HG03196 (cell line): ENCODE results near the gene RNF113B.

Experiments used
- ATAC-seq: cut with Tn5 transposase; IDR thresholded peaks from one replicate; pipeline ENCODE4 v1.9.1; 2021; ENCODE audit not compliant: unreplicated experiment

RNF113B gene

DNA sequence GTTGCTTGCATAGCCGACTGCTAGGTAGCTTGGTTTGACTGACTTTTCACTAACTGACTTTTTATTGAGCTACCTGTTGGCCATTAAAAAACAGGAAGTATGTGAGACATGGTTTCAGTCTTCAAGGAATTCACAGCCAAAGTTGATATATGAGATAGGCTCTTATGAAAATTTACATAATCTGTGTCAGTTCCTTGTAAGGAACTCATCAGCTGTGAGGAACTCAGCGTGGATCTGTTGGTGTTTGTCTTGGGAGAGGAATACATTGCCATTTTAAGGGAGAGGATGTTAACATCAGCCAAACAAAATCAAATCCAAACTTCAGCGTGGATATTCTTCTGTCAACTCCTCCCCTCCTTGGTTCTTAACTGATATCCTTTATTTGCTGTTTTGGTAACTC is 2.0 kb downstream of the RNF113B start:
- ATAC-seq, result no peak

GRCh38 chr13:98174307-98174706 is 2.8 kb downstream of the RNF113B start:
- no peak for ATAC-seq

DNA sequence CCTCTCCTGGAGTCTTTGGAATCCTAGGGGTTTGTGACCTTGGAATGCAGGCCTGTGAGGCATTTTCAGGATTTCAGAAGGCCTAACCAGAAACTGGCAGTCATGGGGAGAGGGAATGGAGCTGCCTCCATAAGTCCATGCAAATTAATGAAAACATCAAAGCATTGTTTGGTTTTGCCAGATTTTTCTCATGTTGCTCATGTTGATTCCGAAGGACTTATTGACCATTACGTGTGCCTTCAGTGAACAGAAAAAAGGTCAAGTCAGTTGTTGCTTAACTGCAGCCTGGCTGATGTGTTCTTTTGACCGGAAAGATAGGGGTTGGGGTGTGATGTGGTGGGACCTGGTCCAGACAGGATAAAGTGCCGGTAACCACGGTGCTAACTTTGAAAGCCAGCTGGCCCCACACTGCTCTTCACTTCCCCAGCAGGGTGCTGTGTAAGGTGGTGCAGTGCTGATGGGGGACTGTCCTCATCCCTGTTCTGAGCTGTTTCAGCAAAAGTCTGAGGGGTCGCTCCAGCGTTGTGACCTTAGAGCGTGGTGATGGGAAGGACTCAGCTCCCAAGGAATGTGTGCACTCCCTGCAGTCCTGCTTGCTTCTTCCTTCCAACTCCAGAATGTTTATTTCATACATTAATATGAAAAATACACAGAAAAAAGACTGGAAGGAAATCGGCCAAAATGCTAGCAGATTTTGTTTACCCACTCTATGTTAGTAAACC is 3.5 kb downstream of the RNF113B start:
- no peak for ATAC-seq

DNA sequence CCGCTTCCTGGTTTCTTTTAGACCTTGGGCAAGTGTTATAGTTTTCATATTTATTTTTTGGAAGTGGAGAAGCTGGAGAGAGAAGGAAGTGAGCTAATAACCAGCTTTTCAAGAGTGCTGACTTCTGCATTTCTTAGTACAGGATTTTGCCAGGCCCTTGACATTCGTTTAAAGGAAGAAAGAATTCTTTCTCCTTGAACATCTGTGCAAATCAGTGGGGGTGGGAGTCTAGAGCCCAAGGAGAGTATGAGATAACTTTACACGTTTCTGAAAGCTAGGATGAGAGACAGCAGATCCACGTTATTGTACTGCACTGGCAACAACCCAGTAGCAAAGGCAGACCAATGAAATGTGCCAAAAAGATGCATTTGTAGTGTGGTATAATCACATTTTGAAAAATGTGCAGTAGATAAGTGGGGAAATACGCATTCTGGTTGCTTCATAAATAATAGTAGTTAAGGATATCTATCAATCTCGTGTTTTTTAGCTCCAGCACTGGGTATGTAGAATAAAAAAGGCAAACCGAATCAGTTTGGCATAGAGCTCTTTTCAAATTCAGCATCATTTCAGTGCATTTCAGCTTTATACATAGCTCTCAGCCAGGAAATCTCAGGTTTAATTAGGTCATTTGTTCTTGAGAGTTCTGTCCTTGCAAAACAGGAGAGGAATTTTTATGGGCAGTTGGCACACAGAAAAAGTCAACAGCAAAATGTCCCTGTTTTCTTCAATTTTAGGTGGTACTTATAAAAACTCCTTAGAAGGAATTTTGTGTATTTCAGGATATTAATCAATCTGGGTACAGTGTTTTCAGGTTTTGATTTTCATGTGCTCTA is 4.3 kb downstream of the RNF113B start:
- ATAC-seq, result no peak

- ATAC-seq, result no peak
Measured at GRCh38 chr13:98171900-98172589, 5.0 kb downstream of the RNF113B start.

- ATAC-seq, result no peak
Measured at GRCh38 chr13:98169331-98169730, 7.7 kb downstream of the RNF113B start.

GRCh38 chr13:98162935-98163334 is 14.1 kb downstream of the RNF113B start:
- no peak for ATAC-seq

DNA sequence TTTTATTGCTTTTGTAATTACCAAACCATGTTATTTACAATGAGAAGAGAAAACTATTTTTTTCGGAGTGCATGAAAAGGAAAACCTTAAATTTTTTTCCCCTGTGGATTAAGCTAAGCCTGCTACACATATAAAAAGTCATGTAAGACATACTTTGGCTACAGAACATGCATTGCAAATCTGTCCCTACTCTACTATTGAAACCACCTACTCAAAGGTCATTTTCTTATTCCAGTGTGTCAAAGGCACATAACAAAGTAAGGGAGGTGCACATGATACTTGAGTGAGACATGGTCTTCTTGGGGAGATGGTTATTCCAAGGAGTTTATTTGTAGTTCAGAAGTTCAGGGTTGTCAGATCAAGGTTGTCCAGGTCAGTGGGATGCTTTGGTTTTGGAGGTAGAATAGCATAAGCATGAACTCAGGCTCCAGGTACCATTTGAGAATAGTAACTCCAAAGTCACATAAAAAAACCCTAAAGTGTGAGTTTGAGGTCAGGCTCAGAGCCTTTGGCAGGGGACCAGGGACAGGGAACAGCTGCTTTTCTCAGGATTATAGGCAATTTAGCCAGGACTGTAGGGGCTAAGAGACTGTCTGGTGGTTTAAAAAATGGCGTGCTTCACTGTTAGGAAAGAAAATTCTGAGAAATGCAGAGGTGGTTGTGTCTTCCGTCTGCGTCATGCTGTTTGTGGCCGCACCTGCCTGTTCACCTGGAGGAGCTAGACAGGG is 18.7 kb downstream of the RNF113B start:
- no peak for ATAC-seq

GRCh38 chr13:98157609-98158008 is 19.5 kb downstream of the RNF113B start:
- no peak for ATAC-seq

DNA sequence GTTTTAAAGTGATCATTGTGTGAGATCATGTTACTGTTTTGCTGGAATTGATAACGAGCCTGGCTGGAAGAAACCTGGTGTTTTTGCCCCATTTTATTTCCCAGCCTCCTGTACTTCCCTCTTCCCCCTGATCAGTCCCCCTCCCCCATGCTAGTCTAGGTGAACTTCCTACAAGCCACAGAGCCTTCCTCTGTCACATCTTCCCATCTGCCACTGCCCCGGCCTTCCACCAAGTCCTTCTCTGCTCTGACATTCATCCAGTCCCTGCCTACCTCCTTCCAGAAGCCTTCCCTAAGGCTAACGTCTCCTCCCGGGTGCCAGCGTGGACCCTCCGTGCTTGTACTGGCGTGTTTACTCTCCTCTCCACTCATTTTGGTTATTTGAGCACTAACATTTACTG is 19.9 kb downstream of the RNF113B start:
- ATAC-seq, result no peak

DNA sequence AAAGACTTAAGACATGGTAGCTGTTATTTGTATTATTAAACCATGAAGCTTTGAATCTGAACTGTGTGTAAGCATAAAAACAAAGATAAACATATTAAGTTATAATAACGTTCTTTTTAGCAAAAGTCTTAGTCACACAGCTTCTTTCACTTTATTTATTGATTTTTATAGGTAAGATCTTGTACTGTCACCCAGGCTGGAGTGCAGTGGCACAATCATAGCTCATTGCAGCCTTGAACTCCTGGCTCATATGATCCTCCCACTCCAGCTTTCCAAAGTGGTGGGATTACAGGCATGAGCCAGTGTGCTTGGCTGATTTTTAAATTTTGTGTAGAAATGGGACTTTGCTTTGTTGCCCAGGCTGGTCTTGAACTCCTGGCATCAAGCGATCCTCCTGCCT is 20.8 kb downstream of the RNF113B start:
- no peak for ATAC-seq

GRCh38 chr13:98155475-98156109 is 21.5 kb downstream of the RNF113B start:
- ATAC-seq, result no peak

DNA sequence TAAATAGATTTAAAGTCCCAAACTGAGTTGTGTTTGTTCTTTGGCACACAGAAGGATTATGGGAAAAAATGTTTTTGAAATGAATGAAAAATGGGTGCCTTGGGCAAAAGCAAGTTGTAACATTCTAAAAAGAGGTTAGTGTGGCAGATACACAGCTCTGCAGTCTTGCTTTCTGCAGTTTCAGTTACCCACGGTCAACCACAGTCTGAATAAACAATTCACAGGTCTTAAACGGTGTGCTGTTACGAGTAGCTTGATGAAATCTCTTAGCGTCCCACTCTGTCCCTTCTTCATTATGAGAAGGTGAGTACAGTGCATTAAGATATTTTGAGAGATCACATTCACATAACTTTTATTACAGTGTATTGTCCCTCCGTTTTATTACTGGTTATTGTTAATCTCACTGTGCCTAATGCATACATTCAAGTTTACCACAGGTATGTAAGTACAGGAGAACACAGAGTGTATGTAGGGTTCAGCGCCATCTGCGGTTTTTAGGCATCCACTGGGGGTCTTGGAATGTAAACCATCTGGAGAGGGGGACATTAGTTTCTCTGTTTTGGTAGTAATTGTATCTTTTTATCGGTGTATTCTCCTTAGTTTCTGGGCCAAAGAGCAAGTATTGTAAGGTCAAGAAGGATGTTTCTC is 26.1 kb downstream of the RNF113B start:
- no peak for ATAC-seq

DNA sequence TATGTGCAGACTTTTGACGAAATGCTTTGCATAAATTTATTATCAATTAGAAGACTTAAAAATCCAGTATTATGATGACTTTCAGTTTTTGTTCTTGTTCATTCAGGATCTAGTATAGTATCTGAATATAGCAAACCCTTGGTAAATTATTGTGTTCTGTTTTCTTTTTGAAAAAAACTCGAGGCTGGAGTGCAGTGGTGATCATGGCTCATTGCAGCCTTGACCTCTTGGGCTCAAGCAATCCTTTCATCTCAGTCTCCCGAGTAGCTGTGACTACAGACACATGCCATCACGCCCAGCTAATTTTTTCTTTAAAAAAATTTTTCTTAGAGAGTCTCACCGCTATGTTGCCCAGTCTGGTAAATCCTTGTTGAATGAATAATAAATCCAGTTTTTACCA is 29.5 kb downstream of the RNF113B start:
- ATAC-seq, result no peak

- no peak for ATAC-seq
Measured at GRCh38 chr13:98144801-98145350, 32.2 kb downstream of the RNF113B start.

GRCh38 chr13:98144027-98144741 is 32.9 kb downstream of the RNF113B start:
- ATAC-seq, result no peak

DNA sequence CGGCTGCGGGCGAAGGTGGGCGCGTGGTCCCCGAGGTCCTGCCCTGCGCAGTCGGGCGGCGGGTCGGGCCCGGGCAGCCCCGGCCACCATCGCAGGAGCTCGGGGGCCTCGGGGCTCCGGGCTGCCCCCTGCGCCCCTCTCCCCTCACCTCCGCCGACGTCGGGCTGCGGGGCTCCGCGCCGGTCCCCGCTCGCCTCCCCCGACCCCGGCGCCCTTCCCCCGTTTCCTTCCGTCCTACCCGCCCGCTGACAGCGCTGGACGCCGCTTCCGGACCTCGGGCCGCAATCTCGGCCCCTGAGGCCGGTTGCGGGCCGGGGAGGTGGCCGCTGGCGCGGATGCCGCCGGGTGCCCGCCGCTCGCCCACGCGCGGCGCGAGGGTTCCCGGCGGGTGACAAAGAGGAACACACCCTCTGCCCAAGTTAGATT is 33.5 kb downstream of the RNF113B start:
- ATAC-seq, result peak; percentile 19

- ATAC-seq, result peak; percentile 19
Measured at GRCh38 chr13:98143157-98143553, 33.9 kb downstream of the RNF113B start.
